Astrocyte of the hippocampus (primary cell): ENCODE measurements around the gene RPTOR.
A peak's percentile ranks its signal among the peaks of the same experiment; 100 is the strongest.

Source experiments
- DNase-seq: peaks from one replicate; pipeline ENCODE4 v3.0.0; 2011; ENCODE audit warnings: low read depth, low spot score

Gene RPTOR

GRCh38 chr17:80943346-80944145 lies 398.9 kb downstream of the RPTOR start:
- no peak for DNase-seq

DNA sequence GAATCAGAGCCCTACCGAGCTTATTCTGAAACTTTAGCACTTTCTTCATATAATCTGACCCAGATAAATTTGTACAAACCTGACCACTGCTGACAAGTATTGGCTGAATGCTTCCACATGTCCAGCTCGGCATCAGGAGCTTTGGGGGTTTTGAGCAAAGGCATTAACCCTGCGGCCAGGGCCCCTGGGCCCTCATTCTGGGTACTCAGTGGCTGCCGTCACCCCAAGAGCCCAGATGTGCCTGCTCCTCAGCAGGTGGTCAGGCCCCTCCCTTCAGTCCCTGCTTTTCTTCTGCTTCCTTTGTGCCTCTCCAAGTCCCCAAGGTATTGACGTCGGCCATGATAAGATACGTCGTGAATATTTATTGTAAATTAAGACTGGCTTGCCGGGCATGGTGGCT lies 399.7 kb downstream of the RPTOR start:
- DNase-seq: no peak

DNA sequence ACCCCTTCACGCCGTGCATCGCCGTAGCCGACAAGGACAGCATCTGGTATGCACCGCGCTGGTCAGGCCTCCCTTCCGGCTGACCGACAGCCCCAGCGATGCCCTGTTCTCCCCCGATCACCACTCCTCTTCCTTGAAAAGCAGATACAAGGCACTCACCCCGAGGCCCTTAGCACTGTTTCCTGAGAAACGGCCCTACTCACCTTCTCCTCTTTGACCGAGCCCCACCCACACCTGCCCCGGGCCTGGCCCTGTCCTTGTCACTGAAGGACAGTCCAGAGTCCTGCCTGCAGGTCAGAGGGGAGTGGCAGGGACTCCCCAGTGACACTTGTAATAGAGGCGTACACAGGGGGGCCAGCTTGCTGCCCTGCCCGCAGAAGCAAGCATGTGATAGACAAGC lies 401.1 kb downstream of the RPTOR start:
- DNase-seq: no peak

DNA sequence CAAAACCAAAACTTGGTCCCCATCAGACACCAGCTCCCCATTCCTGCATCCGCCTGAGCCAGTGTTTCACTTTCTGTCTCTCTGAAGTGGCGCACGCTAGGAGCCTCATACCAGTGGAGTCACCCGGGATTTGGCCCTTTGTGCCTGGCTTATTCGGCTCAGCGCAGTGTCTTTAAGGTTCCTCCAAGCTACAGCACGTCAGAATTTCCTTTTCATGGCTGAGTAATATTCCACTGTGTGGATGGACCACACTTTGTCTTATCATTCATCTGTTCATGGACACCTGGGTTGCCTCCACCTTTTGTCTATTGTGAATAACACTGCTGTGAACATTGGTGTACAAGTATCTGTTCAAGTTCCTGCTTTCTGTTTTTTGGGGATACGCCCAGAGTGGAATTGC lies 401.8 kb downstream of the RPTOR start:
- no peak for DNase-seq

DNA sequence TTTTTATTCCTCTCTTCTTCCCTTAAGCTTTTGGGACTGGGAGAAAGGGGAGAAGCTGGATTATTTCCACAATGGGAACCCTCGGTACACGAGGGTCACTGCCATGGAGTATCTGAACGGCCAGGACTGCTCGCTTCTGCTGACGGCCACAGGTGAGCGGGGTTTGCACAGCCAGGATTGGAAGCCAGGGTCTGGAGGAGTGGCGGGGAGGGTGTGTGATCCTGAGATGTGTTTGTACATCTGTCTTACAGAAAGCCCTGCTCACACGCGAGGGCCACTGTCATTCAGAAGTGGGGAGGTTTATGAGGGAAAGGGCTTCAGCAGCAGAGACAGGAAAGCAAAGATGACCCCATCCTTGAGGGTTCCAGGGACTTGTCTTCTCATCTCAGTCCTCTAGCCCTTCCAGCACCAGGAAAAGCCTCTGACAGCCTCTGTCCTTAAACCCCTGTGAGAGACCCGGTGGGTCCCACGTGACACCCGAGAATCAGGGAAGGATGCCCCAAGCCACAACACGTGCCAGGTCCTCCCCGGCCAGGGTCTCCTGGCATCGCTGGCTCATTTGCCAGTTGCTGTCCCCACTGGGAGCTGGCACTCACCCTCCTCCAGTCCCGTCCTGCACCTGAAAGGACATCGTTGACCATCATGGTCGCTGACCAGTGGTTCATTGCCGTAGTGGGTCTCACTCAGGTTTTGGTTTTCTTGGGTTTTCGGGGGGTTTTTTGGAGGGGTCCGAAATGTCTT lies 402.7 kb downstream of the RPTOR start:
- no peak for DNase-seq

GRCh38 chr17:80948019-80948975 lies 403.7 kb downstream of the RPTOR start:
- DNase-seq: no peak

- peak; percentile 53 for DNase-seq
These were observed 404.4 kb downstream of the RPTOR start for GRCh38 chr17:80948976-80949450.

DNA sequence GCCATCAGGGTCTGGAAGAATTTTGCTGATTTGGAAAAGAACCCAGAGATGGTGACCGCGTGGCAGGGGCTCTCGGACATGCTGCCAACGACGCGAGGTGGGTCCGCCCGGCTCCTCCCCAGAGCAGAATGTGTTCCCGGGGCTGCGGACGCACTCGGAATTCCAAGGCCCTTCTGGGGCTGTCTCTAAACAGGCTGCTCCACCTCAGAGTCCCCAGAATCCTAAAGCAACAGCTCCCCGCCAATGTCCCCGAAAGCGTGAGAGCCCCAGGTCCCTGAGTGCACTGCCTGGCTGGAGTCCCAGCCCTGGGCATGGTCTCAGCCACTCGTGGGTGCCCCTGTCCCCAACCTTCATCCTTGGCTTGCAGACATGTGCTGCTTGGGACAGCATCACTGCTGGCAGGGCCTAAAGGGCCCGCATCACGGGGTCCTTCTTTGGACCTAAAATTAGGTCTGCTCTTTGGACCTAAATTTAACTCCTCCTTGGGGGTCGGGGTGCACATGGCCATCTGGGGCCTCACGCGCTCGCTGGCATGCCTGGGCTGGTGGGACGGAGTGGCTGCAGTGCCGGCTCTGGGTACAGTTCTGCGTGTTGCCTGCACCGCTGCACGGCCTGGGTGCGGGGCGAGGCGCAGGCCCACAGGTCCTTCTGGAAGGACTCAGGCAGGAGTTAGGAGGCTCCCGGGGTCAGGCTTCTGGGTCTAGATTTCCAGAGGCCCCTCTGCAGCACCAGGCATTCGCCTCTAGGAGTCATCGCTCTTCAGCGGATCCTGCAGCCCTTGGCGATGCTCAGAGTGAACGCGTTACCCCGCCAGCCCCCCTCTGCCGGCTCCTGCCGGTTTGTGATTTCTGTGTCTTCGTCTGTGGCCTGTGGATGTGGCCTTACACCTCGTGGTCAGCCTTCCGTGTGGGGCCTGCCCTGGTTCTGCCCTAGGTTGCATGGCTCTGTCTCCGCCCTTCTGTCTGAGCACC lies 405.1 kb downstream of the RPTOR start:
- DNase-seq: no peak

DNA sequence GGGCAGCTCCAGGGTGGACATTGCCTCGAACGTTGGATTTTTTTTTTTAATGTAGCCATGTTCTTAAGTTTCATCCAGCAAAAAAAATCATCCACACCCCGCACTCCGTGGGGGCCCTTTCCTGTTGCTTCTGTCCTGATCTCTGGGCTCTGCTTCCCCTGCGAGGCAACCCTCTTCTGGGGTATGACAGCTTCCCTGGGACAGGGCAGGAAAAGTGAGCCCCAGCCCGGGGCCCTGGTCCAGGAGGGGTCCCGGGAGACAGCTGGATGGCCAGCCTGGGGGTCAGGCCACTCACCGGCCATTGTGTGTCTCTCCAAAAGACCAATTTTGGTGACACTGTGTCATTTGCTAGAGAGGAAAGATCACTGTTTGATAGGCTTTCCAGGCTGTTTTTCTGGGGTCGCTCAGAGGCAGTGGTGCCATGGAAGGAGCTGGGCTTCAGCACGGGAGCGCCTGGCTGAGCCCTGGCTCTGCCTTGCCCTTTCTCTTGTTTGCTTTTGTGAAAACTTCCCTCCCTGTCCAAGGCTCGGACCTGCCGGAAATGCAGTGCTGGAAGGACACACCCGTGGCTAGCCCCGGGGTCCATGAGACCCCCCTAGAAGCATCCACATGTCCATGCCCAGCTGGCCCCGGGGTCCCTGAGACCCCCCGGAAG lies 406.0 kb downstream of the RPTOR start:
- DNase-seq: no peak

DNA sequence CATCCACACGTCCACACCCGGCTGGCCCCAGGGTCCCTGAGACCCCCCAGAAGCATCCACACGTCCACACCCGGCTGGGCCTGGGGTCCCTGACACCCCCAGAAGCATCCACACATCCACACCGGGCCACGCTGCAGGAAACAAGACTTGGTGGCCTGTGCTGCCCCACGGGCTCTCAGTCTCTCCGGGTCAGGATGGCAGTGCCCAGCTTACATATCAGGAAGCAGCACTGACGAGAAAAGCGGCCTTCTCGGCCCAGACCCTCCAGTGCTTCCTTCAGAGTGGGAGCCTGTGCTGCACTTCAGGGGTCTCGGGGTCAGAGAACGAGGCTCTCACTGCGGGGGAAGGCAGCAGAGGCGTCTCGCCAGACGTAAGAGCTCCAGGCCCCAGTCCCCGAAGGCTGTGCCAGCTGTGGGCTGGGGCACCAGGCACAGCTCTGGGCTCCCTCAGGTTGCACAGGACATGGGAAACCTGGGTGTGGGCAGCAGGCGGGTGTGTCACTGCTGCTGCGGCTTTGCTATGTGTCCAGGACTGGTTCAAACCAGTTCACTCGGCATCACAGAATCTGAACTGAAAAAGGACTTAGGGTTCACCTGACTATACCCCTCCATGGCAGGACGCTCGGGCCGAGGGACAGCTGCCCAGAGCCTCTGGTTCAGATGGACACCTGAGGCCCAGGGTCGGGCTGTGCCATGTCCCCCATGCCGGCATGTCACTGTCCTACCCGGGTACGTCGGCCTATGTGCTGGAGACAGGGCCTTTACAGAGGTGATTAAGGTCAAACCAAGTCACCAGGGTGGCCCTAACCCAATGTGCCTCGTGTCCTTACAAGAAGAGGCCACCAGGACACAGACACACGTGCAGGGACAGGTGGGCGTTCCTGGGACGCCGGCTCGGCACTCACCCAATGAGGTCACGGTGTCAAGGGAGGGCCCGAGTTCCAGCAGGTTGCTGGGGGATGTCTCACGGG lies 406.8 kb downstream of the RPTOR start:
- DNase-seq: no peak

DNA sequence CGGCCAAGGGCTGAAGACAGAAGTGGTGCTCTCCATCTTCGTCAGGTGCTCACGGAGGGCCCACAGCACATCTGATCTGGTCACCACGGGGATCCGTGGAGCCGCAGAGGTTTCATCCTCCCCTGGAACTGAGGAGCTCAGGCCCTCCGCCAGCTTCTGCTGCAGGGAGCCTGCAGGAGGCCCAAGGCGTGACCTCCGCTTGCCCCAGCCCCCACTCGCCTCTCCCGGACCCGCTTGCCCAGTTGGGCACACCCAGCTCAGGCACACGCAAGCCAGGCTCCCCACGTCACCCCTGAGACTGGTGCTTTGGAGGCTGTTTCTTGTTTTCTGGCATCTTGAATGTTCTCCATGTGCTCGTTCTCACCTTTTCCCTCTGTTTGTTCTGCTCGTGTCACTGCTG lies 407.7 kb downstream of the RPTOR start:
- no peak for DNase-seq

DNA sequence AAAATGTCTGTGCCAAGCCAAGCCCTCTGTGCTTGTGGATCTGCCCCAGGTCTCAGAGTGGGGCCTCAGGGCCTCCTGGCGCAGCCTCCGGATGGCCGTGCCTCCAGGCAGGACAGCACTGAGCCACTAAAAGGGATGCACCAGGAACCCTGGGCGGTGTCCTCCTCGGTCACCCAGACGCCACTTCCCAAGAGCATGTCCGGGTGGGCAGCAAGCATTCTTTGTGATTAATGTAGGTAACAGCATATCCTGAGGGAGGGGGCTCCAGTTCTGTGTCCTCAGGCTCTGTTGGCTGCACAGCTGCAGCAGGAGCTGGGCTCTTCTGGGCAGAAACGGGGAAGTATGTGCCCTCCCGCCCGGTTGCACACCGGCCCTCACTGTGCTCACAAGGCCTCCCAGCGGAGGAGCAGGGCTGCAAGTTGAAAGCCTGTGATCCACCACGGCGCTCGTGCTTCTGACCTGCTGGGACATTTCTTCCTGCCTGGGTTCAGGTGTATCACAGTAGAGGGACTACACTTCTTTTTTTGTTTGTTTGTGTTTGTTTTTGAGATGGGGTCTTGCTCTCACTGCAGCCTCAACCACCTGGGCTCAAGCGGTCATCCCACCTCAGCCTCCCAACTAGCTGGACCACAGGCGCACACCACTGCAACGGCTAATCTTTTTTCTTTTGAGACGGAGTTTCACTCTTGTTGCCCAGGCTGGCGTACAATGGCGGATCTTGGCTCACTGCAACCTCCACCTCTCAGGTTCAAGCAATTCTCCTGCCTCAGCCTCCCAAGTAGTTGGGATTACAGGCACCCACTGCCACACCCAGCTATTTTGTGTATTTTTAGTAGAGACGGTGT lies 409.1 kb downstream of the RPTOR start:
- no peak for DNase-seq

DNA sequence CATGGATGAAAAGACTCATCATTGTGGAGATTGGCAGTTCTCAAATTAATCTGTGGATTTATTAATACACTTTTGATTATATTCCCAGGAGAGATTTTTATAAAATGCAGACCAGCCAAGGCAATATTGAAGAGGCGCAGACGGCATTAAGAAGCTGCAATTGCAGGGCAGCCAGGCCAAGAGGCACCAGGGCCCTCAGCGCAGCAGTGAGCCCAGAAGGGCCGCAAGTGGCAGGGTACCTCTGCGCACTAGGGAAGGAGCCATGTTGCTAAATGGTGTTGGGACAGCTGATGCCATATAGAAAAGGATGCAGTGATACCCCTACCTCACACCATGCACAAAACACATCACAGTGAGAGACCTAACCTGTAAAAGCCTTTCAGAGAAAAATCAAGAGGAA lies 410.4 kb downstream of the RPTOR start:
- no peak for DNase-seq

GRCh38 chr17:80955671-80956280 lies 411.1 kb downstream of the RPTOR start:
- no peak for DNase-seq

DNA sequence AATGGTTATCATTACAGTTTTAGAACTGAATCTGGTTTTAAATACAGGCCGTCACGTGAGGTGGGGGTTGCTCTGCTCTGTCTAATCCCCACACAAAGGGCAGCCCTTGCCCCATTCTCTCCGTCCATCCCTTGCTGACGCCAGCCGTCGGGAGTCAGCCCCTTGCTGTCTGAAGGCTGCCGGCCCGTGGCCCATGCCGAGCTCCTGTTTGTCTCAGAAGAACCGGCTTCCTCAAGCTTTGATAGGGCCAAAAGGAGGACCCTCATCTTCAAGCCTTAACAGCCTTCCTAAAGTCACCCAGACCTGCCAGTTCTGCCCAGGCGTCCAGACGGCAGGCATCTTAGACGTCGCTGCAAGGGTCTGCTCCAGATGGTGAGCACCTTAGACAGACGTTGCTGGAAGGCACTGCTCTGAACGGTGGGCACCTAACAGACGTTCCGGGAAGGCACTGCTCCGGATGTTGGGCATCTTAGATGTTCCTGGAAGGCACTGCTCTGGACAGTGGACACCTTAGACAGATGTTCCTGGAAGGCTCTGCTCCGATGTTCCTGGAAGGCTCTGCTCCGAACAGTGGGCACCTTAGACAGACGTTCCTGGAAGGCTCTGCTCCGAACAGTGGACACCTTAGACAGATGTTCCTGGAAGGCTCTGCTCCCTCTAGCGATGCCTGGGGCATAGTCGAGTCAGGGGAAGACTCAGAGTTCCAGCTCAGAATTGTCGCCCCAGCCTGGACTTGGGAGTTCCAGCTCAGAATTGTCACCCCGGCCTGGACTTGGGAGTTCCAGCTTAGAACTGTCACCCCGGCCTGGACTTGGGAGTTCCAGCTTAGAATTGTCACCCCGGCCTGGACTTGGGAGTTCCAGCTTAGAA lies 411.9 kb downstream of the RPTOR start:
- no peak for DNase-seq

DNA sequence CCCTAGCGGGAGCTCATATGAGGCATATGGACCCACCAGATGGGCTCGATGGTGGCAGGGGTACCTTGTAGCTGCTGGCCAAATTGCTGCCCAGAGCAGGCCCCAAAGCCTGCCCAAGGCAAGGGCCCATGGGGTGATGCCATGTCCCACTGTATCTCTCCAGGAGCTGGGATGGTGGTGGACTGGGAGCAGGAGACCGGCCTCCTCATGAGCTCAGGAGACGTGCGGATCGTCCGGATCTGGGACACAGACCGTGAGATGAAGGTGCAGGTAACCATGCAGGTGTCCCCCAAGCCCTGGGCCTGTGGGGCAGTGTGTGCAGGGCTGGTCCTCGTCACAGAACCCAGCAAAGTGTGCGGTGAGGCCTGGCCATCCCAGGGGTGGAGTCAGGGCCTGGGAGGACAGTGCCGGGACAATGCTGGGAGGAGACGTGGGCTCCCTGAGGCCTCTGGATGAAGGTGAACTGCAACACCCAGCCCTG lies 412.9 kb downstream of the RPTOR start:
- DNase-seq: no peak
